DMS 273 (cell line): Measurements from ENCODE around the gene BRPF3.

Experiments used
- DNase-seq: peaks from one replicate; lab custom pipeline; 2025; ENCODE audit not compliant: unreplicated experiment; lab: John Stamatoyannopoulos, UW

BRPF3 gene

GRCh38 chr6:36227379-36228228, 31.1 kb downstream of the BRPF3 start:
- no peak for DNase-seq

- DNase-seq, result no peak
Observed at GRCh38 chr6:36229223-36229622, 32.7 kb downstream of the BRPF3 start.

- DNase-seq, result no peak
Observed at GRCh38 chr6:36230371-36230770, 33.8 kb downstream of the BRPF3 start.

DNA sequence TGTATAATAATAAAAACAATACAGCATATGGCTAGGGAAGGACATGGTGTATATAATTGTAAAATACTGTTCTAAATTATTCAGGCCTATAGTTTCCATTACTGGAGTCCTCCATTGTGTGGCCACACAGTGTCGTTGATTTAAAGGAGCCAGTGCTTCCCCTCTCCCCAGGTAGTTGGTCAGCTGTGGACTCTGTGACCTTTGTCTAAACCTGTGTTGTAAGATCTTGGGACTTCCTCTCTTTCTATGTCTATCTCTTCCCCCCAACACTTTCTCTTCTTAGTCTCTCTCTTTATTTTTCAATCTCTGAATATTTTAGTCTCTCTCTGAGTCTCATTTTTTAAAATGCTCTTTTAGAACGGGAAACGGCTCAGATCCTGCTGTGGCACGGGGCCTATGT, 35.6 kb downstream of the BRPF3 start:
- no peak for DNase-seq

DNA sequence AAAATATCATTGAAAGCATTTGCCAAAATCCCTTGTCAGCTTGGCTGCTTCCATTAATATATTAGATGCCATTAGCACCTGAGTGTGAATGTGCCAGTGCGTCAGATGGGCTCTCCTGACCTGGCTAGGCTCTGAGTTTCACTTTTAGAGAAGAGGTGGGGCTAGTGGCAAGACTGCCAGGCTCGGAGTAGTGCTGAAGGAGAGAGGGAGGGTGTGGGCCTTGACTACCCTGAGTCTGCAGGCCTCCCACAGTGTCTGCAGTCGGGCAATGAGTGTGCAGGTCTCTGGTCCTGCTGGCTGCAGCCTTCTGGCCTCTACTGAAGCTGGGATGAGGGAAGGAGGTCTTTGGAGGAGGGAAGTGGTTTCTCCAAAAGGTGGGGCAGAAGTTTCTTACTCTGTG, 38.8 kb downstream of the BRPF3 start:
- DNase-seq, result no peak

DNA sequence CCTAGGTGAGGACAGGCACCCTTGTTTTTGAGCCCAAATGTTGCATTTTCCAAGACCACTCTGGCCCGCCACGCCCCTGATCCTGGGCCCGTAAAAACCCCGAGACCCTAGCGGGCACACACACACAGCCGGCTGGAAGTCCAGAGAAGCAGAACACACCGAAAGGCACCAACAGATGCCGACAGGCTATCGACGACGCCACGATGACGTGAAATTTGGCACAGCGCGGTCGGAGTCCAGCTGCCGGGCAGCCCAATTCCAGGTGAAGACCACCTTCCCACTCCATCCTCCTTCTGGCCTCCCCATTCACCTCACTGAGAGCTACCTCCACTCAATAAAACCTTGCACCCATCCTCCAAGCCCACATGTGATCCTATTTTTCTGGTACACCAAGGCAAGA, 39.3 kb downstream of the BRPF3 start:
- no peak for DNase-seq

- no peak for DNase-seq
Observed at GRCh38 chr6:36239774-36240173, 43.2 kb downstream of the BRPF3 start.

DNA sequence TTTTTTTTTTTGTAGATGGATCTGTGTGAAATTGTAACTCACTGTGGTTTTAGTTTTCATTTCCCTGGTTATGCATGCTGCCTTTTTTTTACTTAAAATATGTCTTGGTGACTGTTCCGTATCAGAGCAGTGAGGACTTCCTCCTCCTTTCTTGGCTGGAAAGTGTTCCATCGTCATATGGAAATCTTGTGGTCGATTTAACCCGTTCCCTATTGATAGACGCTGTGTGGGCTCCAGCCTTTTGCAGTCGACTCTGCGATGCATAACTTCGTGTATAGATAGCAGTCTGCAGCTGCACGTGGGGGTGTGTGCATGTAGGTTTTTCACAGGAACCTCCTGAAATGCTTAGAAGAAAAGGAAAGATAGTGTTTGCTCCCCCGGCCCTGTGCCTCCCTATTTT, 45.2 kb downstream of the BRPF3 start:
- DNase-seq, result no peak

GRCh38 chr6:36242161-36242560, 45.6 kb downstream of the BRPF3 start:
- no peak for DNase-seq

DNA sequence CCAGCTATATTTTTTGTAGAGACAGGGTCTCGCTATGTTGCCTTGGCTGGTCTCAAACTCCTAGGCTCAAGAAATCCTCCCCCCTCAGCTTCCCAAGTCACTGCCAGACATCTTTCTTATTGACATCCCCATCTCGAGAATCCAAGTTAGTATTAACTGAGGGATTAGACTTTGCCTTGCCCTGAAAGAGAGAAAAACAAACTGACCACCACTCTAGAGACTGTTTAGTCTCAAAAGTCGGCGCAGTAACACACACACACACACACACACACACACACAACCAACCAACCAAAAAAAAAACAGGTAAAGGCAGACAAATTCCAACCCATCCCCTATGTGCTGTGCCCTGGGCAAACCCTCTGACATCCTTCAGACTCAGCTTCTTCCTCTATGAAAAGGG, 46.1 kb downstream of the BRPF3 start:
- DNase-seq, result no peak

GRCh38 chr6:36243562-36244212, 47.1 kb downstream of the BRPF3 start:
- DNase-seq, result no peak

- no peak for DNase-seq
Observed at GRCh38 chr6:36244641-36245280, 48.2 kb downstream of the BRPF3 start.

- DNase-seq, result no peak
Observed at GRCh38 chr6:36245572-36246061, 49.1 kb downstream of the BRPF3 start.

DNA sequence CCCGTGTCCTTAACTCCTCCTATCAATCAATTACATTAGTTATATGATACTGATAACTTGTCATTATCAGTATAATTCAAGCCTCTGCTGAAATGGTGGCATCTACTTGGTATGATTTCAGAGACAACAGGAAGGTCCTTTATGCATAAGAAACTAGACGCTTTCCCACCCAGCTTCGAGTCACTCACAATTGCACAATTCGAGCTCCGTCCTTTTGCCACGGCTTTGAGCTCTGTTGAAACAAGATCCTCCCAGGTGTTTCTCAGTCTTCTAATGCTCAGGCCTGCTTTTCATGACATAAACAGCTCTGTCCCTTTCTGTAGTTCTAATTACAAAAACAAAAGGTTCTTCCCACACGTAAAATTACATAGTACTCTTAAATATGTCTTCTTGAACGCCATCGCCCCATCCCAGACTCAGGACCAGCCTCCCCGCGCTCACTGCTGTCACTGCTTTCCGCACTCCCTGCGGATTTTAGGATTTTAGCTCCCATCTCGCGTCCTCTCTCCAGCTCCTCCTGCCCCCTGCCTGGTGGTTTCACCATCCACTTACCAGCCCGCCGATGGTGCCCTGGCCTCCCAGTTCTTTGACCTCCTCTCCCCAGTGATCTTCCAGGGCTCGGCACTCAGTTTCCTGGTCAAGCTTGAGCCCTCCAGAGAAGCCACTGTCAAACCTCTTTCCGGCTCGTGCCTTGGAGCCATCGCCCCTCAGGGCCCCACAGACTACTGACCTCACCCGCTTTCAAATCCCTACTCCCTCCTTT, 50.1 kb downstream of the BRPF3 start:
- no peak for DNase-seq

- DNase-seq, result no peak
Observed at GRCh38 chr6:36247693-36248092, 51.1 kb downstream of the BRPF3 start.

DNA sequence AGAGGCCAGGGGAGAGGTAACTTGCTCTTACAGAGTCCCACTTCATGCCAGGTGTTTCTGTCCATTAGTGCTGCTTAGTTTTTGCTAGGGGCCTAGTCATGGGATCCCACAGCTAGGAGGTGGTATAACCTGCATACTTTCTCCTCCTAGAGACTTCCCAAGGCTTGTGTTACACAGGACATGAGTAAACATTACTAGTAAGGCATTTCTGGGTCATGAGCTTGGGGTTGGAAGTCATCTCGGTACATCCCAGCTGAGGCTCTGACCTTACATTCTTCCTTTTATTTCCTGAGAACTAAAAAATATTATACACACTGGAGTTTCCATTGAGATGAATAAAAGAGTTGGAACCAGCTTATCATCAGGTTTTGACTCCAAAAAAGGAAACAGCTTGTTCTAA, 52.4 kb downstream of the BRPF3 start:
- no peak for DNase-seq

- DNase-seq, result no peak
Observed at GRCh38 chr6:36249536-36249935, 53.0 kb downstream of the BRPF3 start.

DNA sequence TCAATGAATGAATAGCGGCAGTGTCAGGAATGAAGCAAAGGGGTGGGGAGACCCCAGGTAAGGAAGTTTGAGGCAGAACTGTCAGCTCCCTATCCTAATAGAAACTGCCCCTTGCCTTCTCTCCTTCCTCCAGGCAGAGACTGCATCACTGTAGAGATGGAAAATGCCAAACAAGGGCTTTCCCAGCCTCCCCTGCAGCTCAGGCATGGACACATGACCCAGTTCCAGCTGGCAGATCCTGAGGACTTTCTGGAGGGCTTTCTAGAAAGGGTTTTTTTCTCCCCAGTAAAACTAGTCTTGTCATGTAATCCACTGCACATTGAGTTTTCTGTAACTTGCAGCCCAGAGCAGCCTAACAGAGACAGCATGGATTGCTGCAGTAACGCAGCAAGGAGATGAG, 55.5 kb downstream of the BRPF3 start:
- DNase-seq, result no peak

DNA sequence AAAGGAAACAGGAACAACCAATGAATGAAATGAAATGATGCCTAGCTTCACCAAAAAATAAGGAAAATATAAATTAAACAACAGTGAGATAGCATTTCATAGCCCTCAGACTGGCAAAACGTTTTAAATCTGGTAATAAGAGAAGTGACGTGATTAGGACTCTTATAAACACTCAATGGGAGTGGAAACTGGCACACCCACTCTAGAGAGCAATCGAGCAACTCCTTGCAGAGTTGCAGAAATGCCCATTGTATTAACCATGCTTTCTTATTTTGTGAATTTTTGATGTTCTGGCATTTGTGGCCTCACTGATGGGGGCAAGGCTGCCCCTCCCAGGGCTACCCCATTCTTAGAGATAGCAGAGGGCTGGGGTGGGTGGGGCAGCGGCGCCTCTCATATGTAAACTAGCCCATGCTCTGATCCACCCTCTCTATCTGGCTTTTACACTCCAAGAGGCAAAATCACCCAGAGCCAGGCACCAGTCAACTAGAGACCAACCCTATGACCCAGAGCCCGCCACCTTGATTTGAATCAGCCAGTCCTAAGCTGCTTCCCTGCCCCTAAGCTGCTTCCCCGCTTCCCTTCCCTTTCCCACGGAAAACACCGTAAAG, 67.0 kb downstream of the BRPF3 start:
- DNase-seq, result no peak

DNA sequence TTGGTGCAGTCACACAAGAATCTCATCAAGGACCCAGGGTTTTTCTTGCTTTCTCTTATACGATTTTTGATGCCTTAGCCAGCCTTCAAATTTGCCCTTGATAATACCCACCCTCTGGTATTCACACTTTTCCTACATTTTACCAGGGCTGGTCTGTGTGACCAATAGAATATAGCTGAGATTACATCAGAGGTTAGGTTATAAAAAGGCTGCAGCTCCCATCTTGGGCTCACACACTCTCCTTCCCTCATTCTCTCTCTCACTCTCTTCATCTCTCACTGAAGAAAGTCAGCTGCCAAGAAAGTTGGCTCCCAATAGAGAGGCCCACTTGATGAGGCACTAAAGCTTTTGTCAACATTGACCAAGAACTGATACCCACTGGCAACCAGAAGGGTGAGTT, 69.2 kb downstream of the BRPF3 start:
- no peak for DNase-seq
